HG03139 (cell line): ENCODE results near the gene DZIP1L.
"Not testable (repeated sequence)": the region's sequence is repeated elsewhere in the genome, so short reads cannot be mapped to it uniquely, and the experiment has no call there.

Experiments used
- ATAC-seq: cut with Tn5 transposase; IDR thresholded peaks from one replicate; pipeline ENCODE4 v1.9.1; 2021; ENCODE audit not compliant: unreplicated experiment

DZIP1L gene, protein sequence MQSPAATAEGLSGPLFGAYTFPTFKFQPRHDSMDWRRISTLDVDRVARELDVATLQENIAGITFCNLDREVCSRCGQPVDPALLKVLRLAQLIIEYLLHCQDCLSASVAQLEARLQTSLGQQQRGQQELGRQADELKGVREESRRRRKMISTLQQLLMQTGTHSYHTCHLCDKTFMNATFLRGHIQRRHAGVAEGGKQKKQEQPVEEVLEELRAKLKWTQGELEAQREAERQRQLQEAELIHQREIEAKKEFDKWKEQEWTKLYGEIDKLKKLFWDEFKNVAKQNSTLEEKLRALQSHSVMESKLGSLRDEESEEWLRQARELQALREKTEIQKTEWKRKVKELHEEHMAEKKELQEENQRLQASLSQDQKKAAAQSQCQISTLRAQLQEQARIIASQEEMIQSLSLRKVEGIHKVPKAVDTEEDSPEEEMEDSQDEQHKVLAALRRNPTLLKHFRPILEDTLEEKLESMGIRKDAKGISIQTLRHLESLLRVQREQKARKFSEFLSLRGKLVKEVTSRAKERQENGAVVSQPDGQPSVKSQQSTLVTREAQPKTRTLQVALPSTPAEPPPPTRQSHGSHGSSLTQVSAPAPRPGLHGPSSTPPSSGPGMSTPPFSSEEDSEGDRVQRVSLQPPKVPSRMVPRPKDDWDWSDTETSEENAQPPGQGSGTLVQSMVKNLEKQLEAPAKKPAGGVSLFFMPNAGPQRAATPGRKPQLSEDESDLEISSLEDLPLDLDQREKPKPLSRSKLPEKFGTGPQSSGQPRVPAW

DNA sequence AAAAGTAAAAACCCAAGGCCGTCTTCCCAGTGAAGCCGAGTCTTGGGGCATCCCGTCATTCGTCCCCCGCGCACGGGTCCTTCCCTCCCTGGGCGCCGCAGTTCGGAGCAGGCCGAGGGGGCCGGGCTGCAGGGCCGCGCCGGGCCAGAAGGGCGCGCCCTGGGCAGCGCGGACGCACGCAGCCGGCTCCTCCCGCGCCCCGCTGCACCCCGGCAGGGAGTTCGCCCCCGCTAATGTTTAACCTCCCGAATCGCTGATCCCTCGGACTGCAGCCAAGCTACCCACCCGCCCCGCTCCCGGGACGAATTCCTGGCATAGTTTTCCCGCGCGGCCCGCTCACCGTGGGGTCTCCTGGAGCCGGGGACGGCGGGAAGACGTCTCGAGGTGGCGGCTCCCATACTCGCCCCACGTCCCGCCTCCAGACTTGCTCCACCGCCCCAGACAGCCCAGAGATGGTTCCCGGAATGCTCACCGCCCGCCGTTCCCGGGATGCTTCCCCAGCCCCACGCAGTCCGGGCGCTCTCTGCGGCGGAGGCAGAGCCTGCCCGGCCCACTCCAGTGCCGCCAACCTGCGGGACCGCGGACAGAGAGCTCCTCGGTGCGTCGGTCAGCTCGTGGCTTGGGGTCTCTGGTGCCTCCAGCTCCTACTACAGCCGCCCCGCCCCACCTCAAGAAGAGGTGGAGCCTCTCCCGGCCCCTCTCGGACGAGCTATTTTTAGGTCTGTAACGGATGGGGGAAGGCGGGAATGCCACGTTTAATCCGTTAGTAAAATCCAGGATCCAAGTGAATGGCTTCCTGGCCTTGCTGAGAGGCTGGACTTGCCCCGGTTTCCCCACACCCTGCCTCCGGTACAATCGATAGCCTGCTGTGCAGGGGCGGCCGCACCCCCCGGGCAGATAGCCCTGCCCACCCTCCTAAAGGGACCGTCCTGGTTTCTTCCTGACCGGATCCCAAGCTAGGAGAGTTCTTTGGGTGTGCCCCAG lies at the start of gene DZIP1L:
Gene DZIP1L, minus strand, starts transcription at position 621 of the 984 bp plus-strand sequence. CDS start 11,637 bp downstream, outside the sequence.
- ATAC-seq = peak; percentile 85

DNA sequence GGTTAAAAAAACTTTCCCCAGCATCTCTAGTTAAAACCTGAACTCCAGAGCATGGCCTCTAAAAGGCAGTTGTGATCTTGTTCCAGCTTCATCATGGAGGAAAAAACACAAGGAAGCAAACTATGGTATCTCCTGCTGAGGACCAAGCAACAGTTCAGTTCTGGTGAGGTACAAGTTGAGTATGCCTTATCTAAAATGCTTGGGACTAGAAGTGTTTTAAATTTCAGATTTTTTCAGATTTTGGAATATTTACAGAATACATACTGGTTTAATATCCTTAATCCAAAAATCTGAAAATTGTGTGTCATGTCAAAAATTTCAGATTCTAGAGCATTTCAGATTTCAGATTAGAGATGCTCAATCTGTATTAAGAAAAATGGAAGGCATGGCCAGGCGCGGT lies 49.7 kb upstream of the DZIP1L start:
- ATAC-seq = no peak

DNA sequence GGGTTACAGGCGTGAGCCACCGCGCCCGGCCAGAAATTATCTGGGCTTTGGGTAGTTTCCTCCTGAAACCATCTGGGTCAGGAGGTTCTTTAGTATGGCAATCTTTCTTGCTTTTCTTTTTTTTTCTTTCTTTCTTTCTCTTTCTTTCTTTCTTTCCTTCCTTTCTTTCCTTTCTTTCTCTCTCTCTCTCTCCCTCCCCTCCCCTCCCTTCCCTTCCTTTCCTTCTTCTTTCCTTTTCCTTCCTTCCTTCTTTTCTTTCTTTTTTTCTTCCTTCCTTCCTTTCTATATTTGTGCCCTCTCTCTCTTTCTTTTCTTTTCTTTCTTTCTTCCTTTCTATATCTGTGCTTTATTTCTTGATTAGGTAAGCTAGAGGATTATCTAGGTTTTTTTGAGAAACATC lies 42.3 kb upstream of the DZIP1L start:
- ATAC-seq = no peak

DNA sequence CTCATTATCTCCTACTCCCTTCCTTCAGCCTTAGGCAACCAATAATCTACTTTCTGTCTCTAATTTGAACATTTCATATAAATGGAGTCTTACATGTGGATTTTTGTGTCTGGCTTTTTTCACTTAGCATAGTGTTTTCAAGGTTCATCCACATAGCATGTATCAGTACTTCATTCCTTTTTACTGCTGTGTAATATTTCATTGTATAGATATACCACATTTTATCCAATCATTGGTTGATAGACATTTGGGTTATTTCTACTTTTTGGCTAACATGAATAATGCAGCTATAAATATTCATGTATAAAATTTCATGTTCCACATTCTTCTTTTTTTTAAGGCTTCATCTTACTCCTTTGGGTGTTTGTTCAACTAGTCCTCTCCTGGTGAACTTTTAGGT lies 39.1 kb upstream of the DZIP1L start:
- no peak for ATAC-seq

DNA sequence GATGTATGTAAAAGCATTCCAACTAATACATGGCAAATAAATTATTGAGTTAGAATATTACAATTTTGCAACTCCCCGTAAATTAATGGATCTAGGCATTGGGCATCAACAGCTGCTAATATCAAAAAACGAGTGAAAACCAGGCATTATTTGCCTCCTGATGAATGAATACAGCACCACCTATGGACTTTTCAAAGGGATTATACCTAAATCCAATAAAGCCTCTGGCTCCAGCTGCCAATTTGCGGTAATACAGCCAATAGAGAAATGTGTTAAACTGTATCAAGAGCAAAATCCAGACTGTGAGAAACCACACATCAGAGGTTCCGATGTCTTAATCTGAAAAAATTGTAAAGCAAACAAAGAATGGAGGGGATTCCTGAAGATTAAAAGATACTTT lies 33.1 kb upstream of the DZIP1L start:
- ATAC-seq = no peak

DNA sequence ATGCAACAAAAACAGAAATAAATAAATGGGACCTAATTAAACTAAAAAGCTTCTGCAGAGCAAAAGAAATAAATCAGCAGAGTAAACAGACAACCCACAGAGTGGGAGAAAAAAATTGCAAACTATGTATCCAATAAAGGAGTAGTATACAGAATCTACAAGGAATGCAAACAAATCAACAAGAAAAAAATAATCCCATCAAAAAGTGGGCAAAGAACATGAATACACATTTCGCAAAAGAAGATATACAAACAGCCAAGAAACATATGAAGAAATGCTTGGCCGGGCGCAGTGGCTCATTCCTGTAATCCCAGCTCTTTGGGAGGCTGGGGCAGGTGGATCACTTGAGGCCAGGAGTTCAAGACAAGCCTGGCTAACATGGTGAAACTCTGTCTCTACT lies 26.8 kb upstream of the DZIP1L start:
- ATAC-seq = not testable (repeated sequence)

DNA sequence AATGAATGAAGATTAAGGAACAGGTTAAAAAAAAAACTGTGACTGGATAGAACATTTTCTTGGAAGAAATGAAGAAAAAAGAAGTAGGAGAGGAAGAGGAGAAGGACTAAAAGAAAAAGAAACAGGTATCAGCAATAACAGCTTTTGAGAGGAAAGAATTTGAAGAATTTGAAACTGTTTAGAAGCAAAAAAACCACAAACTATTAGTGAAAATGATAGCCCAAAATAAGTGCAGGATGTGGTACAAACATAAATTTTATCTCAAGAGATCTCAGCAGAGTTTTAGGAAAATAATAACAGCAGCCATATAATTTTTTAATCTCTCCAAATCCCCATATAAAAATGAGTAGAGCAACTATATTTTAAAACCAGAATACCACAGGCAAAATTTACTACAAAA lies 25.5 kb upstream of the DZIP1L start:
- ATAC-seq = no peak

DNA sequence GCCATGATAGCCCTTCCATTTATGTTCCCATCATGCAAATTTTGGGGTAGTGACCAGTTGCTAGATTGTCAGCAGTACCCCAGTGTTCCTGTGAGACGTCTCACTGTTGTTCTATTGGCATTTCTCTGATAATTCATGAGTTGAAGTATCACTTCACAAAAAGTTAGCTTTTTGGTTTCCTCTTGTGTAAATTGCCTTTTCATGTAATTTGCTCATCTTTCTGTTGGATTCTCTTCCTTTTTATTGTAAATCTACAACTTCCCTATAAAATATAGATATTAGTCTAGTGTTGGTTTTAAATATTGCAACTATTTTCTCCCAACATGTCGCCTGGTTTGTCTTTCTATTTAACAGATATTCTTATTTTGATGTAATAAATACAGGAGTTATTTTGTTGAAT lies 24.3 kb upstream of the DZIP1L start:
- ATAC-seq = no peak

DNA sequence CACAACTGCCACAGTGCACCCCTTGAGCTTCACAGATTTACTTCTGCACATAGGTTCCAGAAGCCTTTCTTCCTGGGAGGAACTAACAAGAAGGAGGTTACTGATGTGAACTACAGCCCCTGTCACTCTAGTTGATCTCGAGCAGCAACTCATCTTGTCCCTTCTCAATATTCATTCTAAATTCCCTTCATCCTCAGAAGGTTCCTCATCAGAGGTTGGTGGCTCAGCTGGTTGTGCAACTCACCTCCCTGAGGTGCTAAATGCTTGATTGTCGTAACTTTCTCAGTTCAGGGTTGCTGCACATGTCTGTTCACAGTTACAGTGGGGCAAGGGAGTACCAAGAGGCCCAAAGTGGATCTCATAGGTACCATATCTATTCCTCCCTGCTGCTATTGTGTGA lies 22.5 kb upstream of the DZIP1L start:
- ATAC-seq = no peak

DNA sequence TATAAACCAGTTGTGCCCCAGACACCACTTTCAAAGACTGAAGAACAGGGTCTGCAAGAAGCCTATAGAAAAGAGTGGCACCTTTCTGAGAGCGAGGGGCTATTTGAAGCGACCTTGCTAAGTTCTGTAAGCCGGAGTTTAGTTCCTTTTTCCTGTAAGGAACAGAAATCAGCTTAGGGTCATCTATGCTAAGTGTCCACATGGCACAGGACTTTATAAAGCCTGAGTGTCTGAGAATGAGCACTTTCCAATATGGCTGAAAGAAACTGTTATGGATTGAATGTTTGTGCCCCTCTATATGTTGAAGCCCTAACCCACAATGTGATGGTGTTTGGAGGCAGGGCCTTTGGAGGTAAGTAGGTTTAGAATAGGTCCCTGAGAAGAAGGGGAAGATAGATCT lies 20.8 kb upstream of the DZIP1L start:
- ATAC-seq = no peak

DNA sequence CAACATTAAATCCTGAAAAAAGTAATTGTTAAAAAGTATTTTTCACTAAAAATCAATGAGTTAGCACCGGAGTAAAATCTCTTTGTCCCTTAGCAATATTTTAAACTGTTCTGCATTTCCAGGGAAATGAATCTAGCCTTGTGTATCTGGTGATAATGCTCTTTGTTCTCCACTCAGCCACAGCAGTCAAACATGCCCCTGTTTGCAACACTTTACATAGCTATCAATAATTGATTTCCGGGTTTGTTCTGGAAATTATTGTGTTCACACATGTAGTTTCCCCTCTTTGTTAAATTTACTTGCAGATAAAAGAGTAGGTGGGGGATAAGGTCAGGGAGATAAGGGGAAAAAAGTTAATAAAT lies 20.4 kb upstream of the DZIP1L start:
- ATAC-seq = no peak

DNA sequence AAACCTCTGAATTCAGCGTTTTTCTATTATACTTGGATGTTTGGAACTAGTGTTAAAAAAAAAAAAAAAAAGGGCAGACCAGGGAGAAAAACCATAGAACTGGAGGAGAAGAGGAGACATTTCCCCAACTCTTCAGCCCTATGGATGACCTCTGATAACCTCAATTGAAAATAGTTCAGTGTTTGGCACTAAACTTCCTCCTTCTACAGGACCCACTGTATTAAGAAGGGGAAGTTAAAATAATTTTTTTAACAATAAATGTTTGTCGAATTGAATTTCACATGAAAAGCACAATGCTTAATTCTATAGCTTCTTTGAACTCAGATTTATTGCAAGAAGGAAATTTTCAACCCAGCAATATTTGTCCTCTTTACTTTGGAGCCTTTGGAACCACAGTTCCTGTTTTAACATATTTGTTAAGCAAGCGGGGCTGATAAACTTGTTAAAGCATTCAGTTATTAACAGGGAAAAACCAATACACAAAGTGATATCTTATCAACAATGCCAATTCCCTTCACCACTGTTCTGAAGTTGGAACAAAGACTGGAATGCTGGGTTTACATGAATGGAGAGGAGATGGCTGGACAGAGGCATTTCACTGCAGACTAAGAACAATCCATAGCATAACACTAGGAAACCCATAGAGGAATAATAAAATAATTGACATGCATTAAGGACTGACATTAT lies 19.9 kb upstream of the DZIP1L start:
- ATAC-seq = no peak

DNA sequence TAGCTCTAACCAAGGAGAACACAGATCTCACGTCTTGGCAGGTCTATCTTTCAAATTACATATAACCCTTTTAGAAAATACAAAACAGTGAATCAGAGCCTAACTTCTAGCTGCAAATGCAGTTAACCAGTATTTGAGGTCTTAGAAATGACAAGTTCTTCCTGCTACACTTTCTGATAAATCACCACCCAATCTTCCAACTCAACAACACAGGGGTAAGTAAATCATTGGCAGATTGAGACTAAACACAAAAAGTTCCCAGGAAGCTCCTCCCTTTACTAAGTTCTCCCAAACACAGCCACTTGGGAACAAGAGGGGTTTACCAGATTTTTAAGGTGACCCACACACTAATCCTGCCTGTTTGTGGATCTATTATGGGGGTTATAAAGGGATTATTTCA lies 16.8 kb upstream of the DZIP1L start, which contains the start of gene A4GNT:
Gene A4GNT, minus strand, starts transcription at position 152 of the 400 bp plus-strand sequence. CDS start 1,134 bp downstream, outside the sequence.
- no peak for ATAC-seq

DNA sequence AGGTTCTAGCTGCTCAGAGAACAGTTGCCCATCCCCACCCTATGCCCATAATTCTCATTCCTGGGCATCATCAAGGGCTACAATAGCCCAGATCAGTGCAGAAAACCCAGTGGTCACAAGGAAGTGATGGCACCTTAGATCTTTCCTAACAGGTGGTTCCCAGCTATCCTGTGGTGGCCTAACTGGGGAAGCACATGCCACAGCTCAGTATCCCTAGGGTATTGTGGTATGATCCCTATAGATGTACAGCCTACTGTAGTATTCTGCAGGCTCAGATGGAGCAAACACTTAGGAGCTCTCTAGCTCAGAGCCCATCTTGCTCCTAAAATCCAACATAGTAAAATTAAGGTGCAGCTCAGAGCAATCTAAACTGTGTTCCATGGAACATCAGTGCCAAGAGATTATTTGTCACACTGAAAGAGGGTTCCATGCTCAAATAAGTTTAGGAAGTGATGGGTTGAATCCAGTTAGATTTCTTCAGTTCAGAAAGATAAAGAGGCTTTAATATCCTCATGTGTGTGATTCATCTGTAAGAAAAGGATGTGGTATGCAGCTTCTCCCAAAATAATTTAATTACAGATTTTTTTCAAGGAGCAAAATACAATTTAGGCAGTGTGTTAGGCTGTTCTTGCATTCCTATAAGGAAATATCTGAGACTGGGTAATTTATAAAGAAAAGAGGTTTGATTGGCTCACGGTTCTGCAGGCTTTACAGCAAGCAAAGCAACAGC lies 12.4 kb upstream of the DZIP1L start:
- ATAC-seq = no peak

DNA sequence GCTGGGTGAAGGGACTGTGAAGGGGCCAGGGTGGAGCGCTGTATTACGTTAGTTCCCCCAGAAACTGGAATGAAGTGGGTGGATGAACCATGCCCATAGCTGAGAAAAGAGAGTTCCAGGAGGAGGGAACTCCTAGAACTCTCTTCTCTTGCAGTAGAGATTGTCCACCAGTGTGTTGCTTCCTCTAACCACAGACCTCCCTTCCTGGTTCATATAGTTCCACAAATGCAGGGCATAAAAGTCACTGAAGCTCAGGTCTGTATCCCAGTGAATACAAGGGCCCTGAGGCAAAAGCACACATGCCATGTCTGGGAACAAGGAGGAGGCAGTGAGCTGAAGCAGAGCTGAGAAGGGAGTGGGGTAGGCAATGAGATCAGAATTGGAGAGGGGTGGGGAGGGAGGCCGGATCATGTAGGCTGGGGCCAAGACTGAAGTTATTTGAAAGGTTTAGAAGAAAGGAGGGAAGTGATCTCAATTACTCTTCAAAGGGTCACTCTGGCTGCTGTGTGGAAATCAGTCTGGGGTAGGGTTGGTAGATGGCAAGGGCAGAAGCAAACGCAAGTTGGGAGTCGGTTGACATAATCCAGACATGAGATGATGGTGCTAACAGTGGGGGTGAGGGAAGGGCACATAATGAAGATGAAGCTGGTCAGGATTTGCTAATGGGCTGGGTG lies 10.3 kb upstream of the DZIP1L start:
- no peak for ATAC-seq

DNA sequence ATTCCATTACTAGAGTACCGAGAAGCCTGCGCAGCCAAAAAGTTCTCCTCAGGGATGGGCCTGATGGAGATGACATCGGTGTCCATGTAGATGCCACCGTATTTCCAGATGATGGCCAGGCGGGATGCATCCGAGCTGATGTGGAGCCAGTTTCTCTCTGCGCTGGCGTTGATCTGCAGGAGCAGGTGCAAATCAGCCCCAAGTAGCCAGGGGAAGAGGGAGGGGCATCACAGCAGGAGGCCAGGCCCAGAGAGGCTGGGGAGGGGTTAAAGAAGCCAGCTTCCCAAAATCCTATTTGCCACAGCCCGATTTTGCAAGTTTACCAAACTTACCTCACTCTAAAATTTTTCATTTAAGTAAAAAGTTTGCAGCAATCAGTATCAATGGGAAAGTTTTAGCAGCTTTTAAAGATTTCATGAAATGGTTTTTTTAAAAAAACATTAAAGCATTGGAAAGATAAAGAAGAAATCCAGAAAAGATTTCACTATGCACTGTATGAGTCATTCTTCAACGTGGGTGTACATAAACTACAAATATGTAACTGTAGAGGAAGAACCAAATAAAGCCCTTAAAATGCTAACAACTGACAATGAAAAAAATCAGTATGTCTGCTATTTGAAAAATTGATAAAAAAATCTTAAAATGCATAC lies 9.4 kb upstream of the DZIP1L start:
- no peak for ATAC-seq

DNA sequence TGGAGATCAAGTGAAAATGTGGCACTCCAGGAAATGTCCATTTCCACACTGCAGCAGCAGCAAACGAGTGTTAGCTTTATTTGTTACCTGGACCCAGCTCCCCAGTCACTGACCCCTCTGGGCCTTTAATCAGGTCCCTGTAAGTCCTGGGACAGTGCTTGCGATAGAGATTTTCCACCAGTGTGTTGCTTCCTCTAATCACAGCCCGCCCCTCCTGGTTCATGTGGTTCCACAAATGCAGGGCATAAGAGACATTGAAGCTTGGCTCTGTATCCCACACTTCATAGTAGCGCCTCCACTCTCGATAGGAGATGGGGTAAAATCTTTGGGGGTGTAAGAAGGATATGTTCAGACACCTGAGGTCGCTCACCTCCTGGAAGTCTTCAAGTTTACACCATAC lies 8.8 kb upstream of the DZIP1L start:
- ATAC-seq = no peak

DNA sequence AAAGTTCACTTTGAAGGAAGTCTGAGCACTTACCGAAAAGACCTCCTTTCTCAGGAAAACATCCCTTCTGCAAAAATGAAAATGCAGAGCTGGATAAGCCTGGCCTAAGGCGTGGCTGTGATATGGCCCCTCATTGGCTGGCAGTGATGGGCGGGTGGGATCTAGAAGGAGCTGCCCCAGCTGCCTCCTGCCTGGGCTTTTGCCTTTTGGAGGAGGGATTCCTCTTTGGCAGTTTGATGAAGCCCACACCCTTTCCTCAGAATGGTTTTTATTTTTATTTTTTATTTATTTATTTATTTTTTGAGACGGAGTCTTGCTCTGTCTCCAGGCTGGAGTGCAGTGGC lies 4.0 kb upstream of the DZIP1L start:
- no peak for ATAC-seq
